Bronchial epithelial cell (primary cell): Measurements from ENCODE around the gene PPP6C. TPM values are rescaled to one million over a fixed set of nuclear protein-coding genes. Genes with fewer than 3 reads are reported as not detected.
"Not testable (repeated sequence)": the region's sequence is repeated elsewhere in the genome, so short reads cannot be mapped to it uniquely, and the experiment has no call there.

Source experiments
- DNase-seq: peaks from one replicate; pipeline ENCODE4 v3.0.0-alpha.2; 2010; ENCODE audit warnings: low read depth
- FAIRE-seq: peaks from 2 replicates; lab custom pipeline; 2011; peaks lifted over from hg19 to GRCh38; lab: Jason Lieb, UNC
- H3K27me3 ChIP-seq: 2 replicates; pipeline ENCODE4 v1.5.1; 2011; ENCODE audit warnings: low read length; ENCODE audit not compliant: control insufficient read depth, insufficient read depth
- H3K36me3 ChIP-seq: 2 replicates; pipeline ENCODE4 v1.5.1; 2011; ENCODE audit warnings: low read length; ENCODE audit not compliant: control insufficient read depth, insufficient read depth
- H3K4me3 ChIP-seq: 2 replicates; pipeline ENCODE4 v1.5.1; 2011; ENCODE audit warnings: mild to moderate bottlenecking, low read depth, low read length, control low read depth
- CTCF ChIP-seq: IDR thresholded peaks from 2 replicates; pipeline ENCODE4 v1.5.1; 2011; ENCODE audit warnings: mild to moderate bottlenecking, moderate library complexity, low read length, control low read depth, inconsistent platforms; ENCODE audit not compliant: insufficient read depth, severe bottlenecking
- total RNA-seq: library from RNA; depleted of rRNA; stranded (reverse); fragments of >200 nt; gene quantifications from 2 replicates; pipeline ENCODE4 v1.2.1, GENCODE V29; 2014

PPP6C gene
- total RNA-seq, 1 donor from 2014 or later, result 10.5 TPM

GRCh38 chr9:125233678-125234077 is 44.1 kb upstream of the PPP6C start:
- no peaks in the 10 kb centered on the region for H3K27me3 ChIP-seq
- FAIRE-seq (no peak), DNase-seq (peak; percentile 96)
- H3K36me3 ChIP-seq, result peaks cover 8% of the 10 kb centered on the region
- TF ChIP-seq CTCF, result no peak
- H3K4me3 ChIP-seq, result no peak overlapping the region

GRCh38 chr9:125227761-125228160 is 38.2 kb upstream of the PPP6C start:
- Histone ChIP-seq H3K4me3 (no peak overlapping the region), H3K36me3 (peaks cover 7% of the 10 kb centered on the region), H3K27me3 (no peaks in the 10 kb centered on the region)
- TF ChIP-seq CTCF, result no peak
- DNase-seq (no peak), FAIRE-seq (no peak)

GRCh38 chr9:125224858-125225257 is 35.3 kb upstream of the PPP6C start:
- H3K36me3 ChIP-seq, FAIRE-seq, H3K27me3 ChIP-seq, H3K4me3 ChIP-seq, DNase-seq: not testable (repeated sequence)

- DNase-seq (no peak), FAIRE-seq (no peak)
- TF ChIP-seq CTCF, result no peak
- no peak overlapping the region for H3K4me3 ChIP-seq
- peaks cover 4% of the 10 kb centered on the region for H3K36me3 ChIP-seq
- H3K27me3 ChIP-seq, result no peaks in the 10 kb centered on the region
Observed at GRCh38 chr9:125218621-125219020, 29.0 kb upstream of the PPP6C start.

GRCh38 chr9:125214186-125214585 is 24.6 kb upstream of the PPP6C start:
- Histone ChIP-seq H3K36me3 (peaks cover 7% of the 10 kb centered on the region), H3K4me3 (no peak overlapping the region), H3K27me3 (no peaks in the 10 kb centered on the region)
- DNase-seq (no peak), FAIRE-seq (no peak)
- TF ChIP-seq CTCF, result no peak

GRCh38 chr9:125204477-125204876 is 14.9 kb upstream of the PPP6C start:
- no peak for FAIRE-seq
- TF ChIP-seq CTCF, result no peak
- Histone ChIP-seq H3K4me3 (no peak overlapping the region), H3K36me3 (peaks cover 7% of the 10 kb centered on the region), H3K27me3 (no peaks in the 10 kb centered on the region)
- no peak for DNase-seq
